NT2/D1 (cell line): ENCODE results near the gene CASTOR1.

Experiments used
- DNase-seq: peaks from one replicate; pipeline ENCODE4 v3.0.0-alpha.2; 2011; ENCODE audit warnings: low read depth, low spot score
- H3K27me3 ChIP-seq: 2 replicates; pipeline ENCODE4 v1.6.0; 2011; ENCODE audit warnings: mild to moderate bottlenecking; ENCODE audit not compliant: insufficient read length, insufficient read depth
- H3K36me3 ChIP-seq: 2 replicates; pipeline ENCODE4 v1.6.1; 2011; ENCODE audit warnings: mild to moderate bottlenecking, low read length, mixed read lengths; ENCODE audit not compliant: insufficient read depth, insufficient read length
- H3K4me1 ChIP-seq: 2 replicates; pipeline ENCODE4 v1.5.1; 2011; ENCODE audit not compliant: insufficient read depth, insufficient read length
- H3K4me3 ChIP-seq: 2 replicates; pipeline ENCODE4 v1.5.1; 2011; ENCODE audit warnings: low read depth; ENCODE audit not compliant: insufficient read length
- H3K9ac ChIP-seq: 2 replicates; pipeline ENCODE4 v1.6.0; 2011; ENCODE audit warnings: low read depth; ENCODE audit not compliant: insufficient read length
- H3K9me3 ChIP-seq: 2 replicates; pipeline ENCODE4 v1.5.1; 2011; ENCODE audit warnings: mild to moderate bottlenecking, low read length; ENCODE audit not compliant: insufficient read depth
- SUZ12 ChIP-seq: IDR thresholded peaks from 2 replicates; pipeline ENCODE4 v1.6.1; 2011; ENCODE audit not compliant: insufficient read length, insufficient read depth; ENCODE audit errors: extremely low read depth
- YY1 ChIP-seq: IDR thresholded peaks from 2 replicates; pipeline ENCODE4 v1.6.1; 2011; ENCODE audit not compliant: insufficient read length, insufficient read depth
- ZNF274 ChIP-seq: IDR thresholded peaks from 2 replicates; pipeline ENCODE4 v1.6.1; 2011; ENCODE audit warnings: mild to moderate bottlenecking, low read depth, low read length

CASTOR1 gene

DNA sequence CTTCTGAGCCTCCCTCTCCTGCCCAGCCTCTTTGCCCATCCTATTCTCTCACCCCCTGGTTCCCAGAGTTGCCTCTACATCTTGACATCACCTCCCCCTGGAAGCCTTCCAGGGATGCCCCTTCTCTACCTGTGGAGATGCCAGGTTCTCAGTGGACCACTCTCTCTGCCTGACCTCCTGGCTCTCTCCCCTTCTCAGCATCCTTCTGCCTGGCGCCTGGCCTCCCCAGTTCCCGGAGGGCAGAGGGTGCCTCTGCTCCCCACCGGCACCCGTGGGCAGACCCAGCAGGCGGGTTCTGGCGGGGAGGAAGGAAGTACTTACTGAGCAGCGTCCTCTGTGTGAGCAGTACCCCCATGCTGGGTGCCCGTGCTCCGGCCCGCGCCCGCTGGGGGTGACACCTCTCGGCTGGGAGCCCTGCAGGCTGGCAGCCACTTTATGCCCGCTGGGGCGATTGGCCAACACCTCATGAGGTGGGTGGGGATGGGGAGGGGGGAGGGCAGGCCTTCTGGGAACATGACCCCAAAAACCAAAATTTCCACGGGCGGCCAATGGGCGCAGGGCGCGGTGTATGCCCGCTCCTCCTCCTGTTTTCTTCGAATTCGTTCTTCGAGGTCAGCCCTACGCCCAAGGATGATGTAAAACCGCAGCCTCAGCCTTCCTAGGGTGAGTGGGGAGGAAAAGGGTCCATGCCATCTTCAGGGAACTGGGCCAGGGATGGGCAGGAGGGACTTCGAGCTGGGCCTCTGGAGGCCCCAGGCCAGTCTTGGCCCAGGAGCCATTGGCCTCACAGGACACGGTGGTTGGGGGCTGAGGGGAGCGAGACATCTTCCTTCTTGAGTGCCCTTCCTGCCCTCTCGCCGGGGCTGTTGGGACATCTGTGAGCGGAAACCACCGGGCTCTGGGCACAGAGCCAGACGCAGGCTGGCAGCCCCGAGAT lies 22.6 kb downstream of the CASTOR1 start, which contains the start of gene OSM:
Gene OSM (minus strand): TSS at position 407 of the 937 bp plus-strand sequence. CDS start 52 bp downstream, at position 355.
- H3K27me3 ChIP-seq = no peaks in the 10 kb centered on the region
- peaks cover 28% of the 10 kb centered on the region for H3K4me1 ChIP-seq
- H3K9ac ChIP-seq = no peak within 1 kb of the TSS
- no peaks in the 10 kb centered on the region for H3K9me3 ChIP-seq
- DNase-seq = no peak
- H3K4me3 ChIP-seq = no peak within 1 kb of the TSS
- TF ChIP-seq ZNF274 (no peak), SUZ12 (no peak), YY1 (no peak)
- H3K36me3 ChIP-seq = no peaks in the 10 kb centered on the region

DNA sequence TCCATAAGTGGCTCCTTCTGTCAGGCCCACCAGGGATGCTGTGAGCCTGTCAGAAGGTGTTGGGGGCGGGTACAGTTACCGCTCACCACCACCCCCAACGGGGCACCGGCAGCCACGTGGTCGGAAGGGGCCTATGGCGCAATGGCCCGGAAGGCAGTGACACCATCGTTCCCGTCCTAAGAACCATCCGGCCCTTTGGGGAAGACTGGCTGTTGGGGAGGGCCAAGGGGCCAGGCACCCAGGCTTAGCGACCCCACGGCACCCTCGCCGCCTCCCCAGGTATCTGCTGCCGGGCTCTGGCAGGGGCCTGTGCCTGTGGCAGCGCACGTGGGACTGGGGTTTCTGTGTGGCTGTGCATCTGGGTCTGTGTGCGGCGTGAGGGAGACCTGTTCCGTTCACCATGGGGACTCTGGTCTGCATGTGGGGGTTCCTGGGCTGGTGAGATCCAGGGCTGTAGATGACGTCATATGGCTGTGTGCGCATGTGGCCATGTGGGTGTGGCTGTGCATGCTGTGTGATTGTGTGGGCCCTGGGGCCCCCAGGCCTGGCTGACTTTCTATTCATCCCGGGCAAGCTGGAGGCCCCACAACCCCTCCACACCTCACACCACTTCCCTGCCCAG lies 23.4 kb downstream of the CASTOR1 start:
- no peak overlapping the region for H3K9ac ChIP-seq
- TF ChIP-seq SUZ12 = no peak
- TF ChIP-seq ZNF274 = no peak
- TF ChIP-seq YY1 = no peak

DNA sequence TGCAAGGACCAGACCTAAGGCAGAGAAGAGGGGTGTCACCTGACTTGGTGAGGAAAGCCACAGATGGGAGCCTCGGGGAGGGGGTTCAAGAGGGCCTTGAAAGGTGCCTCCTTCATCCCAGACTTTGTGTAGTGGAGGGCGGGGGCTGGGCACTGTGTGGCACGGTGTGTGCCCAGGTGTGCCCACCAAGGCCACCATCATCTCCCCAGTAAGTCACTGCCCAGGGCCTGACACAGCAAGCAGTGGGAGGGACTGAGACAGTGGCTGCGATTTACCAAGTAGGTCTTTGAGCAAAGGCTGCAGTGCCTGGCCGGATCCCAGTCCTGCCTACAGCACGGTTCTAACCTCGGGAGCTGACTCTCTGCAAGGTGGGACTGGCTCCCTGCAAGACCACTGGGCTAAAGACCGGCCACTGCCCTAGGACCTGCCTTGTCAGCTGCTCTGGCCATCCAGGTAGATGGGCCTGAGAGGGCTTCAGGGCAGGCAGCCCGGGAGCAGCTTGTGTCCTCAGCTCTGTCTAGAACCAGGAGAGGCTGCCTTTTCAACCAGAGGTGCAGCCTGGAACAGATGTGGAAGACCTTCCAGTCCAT lies 24.1 kb downstream of the CASTOR1 start:
- no peak overlapping the region for H3K4me3 ChIP-seq
- H3K9ac ChIP-seq = no peak overlapping the region
- H3K9me3 ChIP-seq = no peaks in the 10 kb centered on the region
- no peaks in the 10 kb centered on the region for H3K36me3 ChIP-seq
- H3K4me1 ChIP-seq = peaks cover 28% of the 10 kb centered on the region
- no peak for DNase-seq
- no peaks in the 10 kb centered on the region for H3K27me3 ChIP-seq
- no peak for TF ChIP-seq YY1
- no peak for TF ChIP-seq SUZ12
- TF ChIP-seq ZNF274 = no peak

More for the DNA sequence above, 23.4 kb downstream of the CASTOR1 start:
- Histone ChIP-seq H3K36me3 (no peaks in the 10 kb centered on the region), H3K27me3 (no peaks in the 10 kb centered on the region), H3K9me3 (no peaks in the 10 kb centered on the region), H3K4me1 (peaks cover 30% of the 10 kb centered on the region), H3K4me3 (no peak overlapping the region)
- no peak for DNase-seq

DNA sequence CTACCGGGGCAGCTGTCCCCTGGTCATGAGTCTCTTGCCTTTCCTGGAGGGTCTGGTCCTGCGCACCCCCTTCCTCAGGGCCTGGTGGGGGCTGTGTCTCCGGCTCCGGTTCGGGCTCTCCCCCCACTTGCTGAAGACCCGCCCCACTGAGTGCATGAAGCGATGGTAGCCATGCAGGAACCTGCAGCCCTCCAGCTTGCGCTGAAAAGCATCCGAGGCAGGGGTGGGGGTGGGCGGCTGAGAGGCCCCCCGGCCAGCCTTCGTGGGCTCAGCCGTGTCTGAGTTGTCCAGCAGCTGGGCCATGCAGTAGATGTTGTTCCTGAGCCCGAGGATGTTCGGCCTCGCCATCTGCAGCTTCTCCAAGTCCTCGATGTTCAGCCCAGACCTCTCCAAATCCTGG lies 25.4 kb downstream of the CASTOR1 start:
- no peak for TF ChIP-seq YY1
- TF ChIP-seq ZNF274 = no peak
- TF ChIP-seq SUZ12 = no peak
- H3K36me3 ChIP-seq = no peaks in the 10 kb centered on the region
- H3K4me1 ChIP-seq = peaks cover 28% of the 10 kb centered on the region
- H3K4me3 ChIP-seq = no peak overlapping the region
- no peaks in the 10 kb centered on the region for H3K9me3 ChIP-seq
- DNase-seq = no peak
- no peaks in the 10 kb centered on the region for H3K27me3 ChIP-seq
- no peak overlapping the region for H3K9ac ChIP-seq

DNA sequence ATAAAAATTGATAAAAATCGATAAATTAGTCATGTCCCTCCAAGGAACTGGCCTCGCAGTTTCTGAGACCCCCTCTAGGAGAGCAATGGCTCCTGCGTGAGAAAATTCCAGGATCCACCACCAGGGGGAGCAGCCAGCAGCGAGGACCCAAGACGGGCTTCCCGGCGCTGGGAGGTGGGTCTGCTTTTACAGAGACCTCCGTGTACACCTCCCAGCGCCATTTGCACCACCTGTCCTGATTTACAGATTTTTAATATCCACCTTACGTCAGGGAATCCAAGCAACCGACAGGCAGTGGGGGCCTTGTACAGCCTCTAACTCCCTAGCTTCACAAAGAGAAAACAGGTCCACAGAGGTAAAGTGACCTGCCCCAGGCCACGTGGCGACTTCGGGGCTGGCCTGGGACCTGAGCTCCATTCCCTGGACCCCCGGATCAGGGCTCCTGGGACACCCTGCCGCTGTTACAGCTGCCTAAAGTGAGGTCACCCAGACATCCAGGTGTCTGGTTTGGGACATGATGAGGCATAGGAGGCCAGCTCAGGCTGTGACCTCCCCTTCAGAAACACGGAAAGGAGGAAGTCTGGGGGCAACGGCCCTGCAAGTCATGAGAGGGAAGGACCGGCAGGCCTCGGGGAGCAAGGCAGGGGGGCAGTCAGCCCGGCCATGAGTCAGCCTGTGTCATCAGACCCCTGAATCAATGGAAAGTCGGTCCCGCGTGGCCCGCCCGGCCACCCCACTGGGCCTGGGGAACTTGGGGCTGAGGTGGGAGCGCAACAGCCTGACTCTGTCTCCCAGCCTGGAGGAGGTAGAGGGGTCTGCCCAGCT lies 26.2 kb downstream of the CASTOR1 start:
- peaks cover 29% of the 10 kb centered on the region for H3K4me1 ChIP-seq
- peak; percentile 59 for DNase-seq
- no peak overlapping the region for H3K4me3 ChIP-seq
- H3K27me3 ChIP-seq = no peaks in the 10 kb centered on the region
- H3K36me3 ChIP-seq = no peaks in the 10 kb centered on the region
- peak overlapping the region; percentile 5 for H3K9ac ChIP-seq
- no peak for TF ChIP-seq ZNF274
- no peak for TF ChIP-seq YY1
- no peak for TF ChIP-seq SUZ12
- H3K9me3 ChIP-seq = no peaks in the 10 kb centered on the region

DNA sequence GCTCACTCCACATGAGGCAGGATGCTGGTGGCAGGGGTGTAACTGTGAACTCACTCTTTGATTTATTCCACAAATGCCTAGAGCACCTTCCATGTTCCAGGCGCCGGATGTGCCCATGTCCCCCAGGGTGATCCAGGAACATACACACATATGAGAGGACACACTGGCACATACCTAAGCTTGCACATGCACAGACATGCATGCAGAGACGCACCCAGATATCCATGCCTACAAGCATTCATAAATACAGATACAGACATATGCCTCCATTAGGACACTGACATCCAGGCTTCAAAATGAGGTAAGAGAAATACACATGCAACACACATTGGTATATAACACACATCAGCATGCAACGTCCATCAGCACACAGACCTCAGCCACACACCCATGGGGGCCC lies 27.2 kb downstream of the CASTOR1 start:
- no peak for DNase-seq
- H3K4me3 ChIP-seq = no peak overlapping the region
- peaks cover 33% of the 10 kb centered on the region for H3K4me1 ChIP-seq
- TF ChIP-seq YY1 = no peak
- H3K36me3 ChIP-seq = no peaks in the 10 kb centered on the region
- H3K9ac ChIP-seq = peak overlapping the region; percentile 21
- no peaks in the 10 kb centered on the region for H3K27me3 ChIP-seq
- H3K9me3 ChIP-seq = no peaks in the 10 kb centered on the region
